Thyroid gland (tissue), 4 donors: Measurements from ENCODE around the gene FRMD4A. TPM values are rescaled to one million over a fixed set of nuclear protein-coding genes. Genes with fewer than 3 reads are reported as not detected.

ENCODE experiments used
- DNase-seq, 2 donors: peaks; one replicate each; pipeline ENCODE4 v3.0.0-alpha.2; 2019
- H3K27ac ChIP-seq, 3 donors: fragments of 200-600 bp; sonication (generic); 1 replicate in 2 of 3; 2 replicates in 1 of 3; pipeline ENCODE4 v1.5.1; 2016 to 2019; ENCODE audit warnings: mild to moderate bottlenecking in 1 of 3, moderate library complexity in 1 of 3
- H3K27me3 ChIP-seq: fragments of 200-600 bp; sonication (generic); one replicate; pipeline ENCODE4 v1.5.1; 2019
- H3K36me3 ChIP-seq, 2 donors: fragments of 200-600 bp; sonication (generic); one replicate each; pipeline ENCODE4 v1.5.1; 2016 to 2019
- H3K4me1 ChIP-seq, 2 donors: fragments of 200-600 bp; sonication (generic); one replicate each; pipeline ENCODE4 v1.5.1; 2017 to 2019
- H3K4me3 ChIP-seq, 3 donors: fragments of 200-600 bp; sonication (generic); replicated peaks in 1 of 3; 1 replicate in 2 of 3; 2 replicates in 1 of 3; pipeline ENCODE4 v1.5.1; 2016; ENCODE audit warnings: mild to moderate bottlenecking in 1 of 3
- H3K9me3 ChIP-seq: fragments of 200-600 bp; sonication (generic); one replicate; pipeline ENCODE4 v1.5.1; 2017
- CTCF ChIP-seq, 6 experiments: fragments of 200-600 bp in 3 of 6; fragments of 450-650 bp in 3 of 6; sonication (generic) in 3 of 6; IDR thresholded peaks; one replicate each; pipeline ENCODE4 v1.5.1; 2016 to 2019; ENCODE audit warnings: antibody characterized with exemption in 6 of 6, mild to moderate bottlenecking in 2 of 6, inconsistent platforms in 1 of 6, moderate library complexity in 1 of 6
- POLR2A ChIP-seq, 2 donors: fragments of 450-650 bp; IDR thresholded peaks; one replicate each; pipeline ENCODE4 v1.6.1; 2017; ENCODE audit warnings: antibody characterized with exemption in 2 of 2, mild to moderate bottlenecking in 2 of 2, moderate library complexity in 1 of 2
- WGBS, 2 donors: methylation state at CpG; one replicate each; pipeline ENCODE4 v1.1.5; 2017; 5-methylcytosine and 5-hydroxymethylcytosine counted together
- intact Hi-C: fragments of 100-400 bp; cut with DNase I; formaldehyde crosslinking; loops from one replicate; pipeline ENCODE4 v1.15.1; 2023
- total RNA-seq, 4 donors: library from RNA; depleted of rRNA; stranded (reverse); fragments of >200 nt; gene quantifications; one replicate each; pipeline ENCODE4 v1.2.3, GENCODE V29; 2016

Gene FRMD4A
- total RNA-seq, 4 donors from 2014 or later, result 10.6 to 18.6 (median 16.3) TPM

- no peak for TF ChIP-seq POLR2A (IDR thresholded peaks at IDR 0.05)
- TF ChIP-seq CTCF (IDR thresholded peaks at IDR 0.05), result no peak
- 63 to 68% methylated on average over 19 of the region's 19 CpGs for WGBS, 2 donors
- Histone ChIP-seq H3K4me3 (no peak overlapping the region), H3K9me3 (no peaks in the 10 kb centered on the region), H3K36me3 (no peaks in the 10 kb centered on the region), H3K27ac (peak overlapping the region in 2 of 3 donors; percentile 18 to 44), H3K4me1 (peaks cover 17 to 29% of the 10 kb centered on the region in 2 donors), H3K27me3 (no peaks in the 10 kb centered on the region)
- DNase-seq, result peak; percentile 35 to 66
- intact Hi-C loops, result no loop called here
Measured at GRCh38 chr10:13820119-13820963, 510.4 kb downstream of the FRMD4A start.

GRCh38 chr10:13816195-13816925 is 514.4 kb downstream of the FRMD4A start:
- intact Hi-C loops, result no loop called here
- WGBS, 2 donors, result 52 to 60% methylated on average over 7 of the region's 7 CpGs

GRCh38 chr10:13815756-13816155 is 515.0 kb downstream of the FRMD4A start:
- TF ChIP-seq POLR2A (IDR thresholded peaks at IDR 0.05) (no peak), CTCF (IDR thresholded peaks at IDR 0.05) (no peak)
- no peaks in the 10 kb centered on the region for H3K9me3 ChIP-seq
- no peak for DNase-seq
- H3K4me1 ChIP-seq, result peaks cover 21 to 34% of the 10 kb centered on the region in 2 donors
- no peak overlapping the region for H3K4me3 ChIP-seq
- no peaks in the 10 kb centered on the region for H3K36me3 ChIP-seq
- H3K27me3 ChIP-seq, result no peaks in the 10 kb centered on the region
- peak overlapping the region; percentile 33 to 59 (median 41) for H3K27ac ChIP-seq
- intact Hi-C loops, result no loop called here

More at GRCh38 chr10:13816195-13816925, 514.4 kb downstream of the FRMD4A start:
- Histone ChIP-seq H3K27me3 (no peaks in the 10 kb centered on the region), H3K27ac (peak overlapping the region; percentile 33 to 59 (median 41)), H3K9me3 (no peaks in the 10 kb centered on the region), H3K4me1 (peaks cover 20 to 32% of the 10 kb centered on the region in 2 donors), H3K36me3 (no peaks in the 10 kb centered on the region), H3K4me3 (no peak overlapping the region)
- TF ChIP-seq CTCF (IDR thresholded peaks at IDR 0.05) (no peak), POLR2A (IDR thresholded peaks at IDR 0.05) (no peak)
- DNase-seq, result peak; percentile 38 to 84

GRCh38 chr10:13813550-13813949 is 517.2 kb downstream of the FRMD4A start:
- no peak for DNase-seq
- Histone ChIP-seq H3K4me1 (peaks cover 35 to 44% of the 10 kb centered on the region in 2 donors), H3K27ac (no peak overlapping the region), H3K36me3 (no peaks in the 10 kb centered on the region), H3K9me3 (no peaks in the 10 kb centered on the region), H3K4me3 (no peak overlapping the region), H3K27me3 (no peaks in the 10 kb centered on the region)
- intact Hi-C loops, result no loop called here
- no peak for TF ChIP-seq POLR2A (IDR thresholded peaks at IDR 0.05)
- TF ChIP-seq CTCF (IDR thresholded peaks at IDR 0.05), result no peak
- 97 to 99% methylated on average over 5 of the region's 5 CpGs for WGBS, 2 donors

GRCh38 chr10:13812804-13813203 is 517.9 kb downstream of the FRMD4A start:
- WGBS, 2 donors, result 95 to 97% methylated on average over 11 of the region's 11 CpGs
- no peak for DNase-seq
- Histone ChIP-seq H3K9me3 (no peaks in the 10 kb centered on the region), H3K27ac (no peak overlapping the region), H3K4me3 (no peak overlapping the region), H3K27me3 (no peaks in the 10 kb centered on the region), H3K4me1 (peaks cover 42 to 51% of the 10 kb centered on the region in 2 donors), H3K36me3 (no peaks in the 10 kb centered on the region)
- no peak for TF ChIP-seq POLR2A (IDR thresholded peaks at IDR 0.05)
- no peak for TF ChIP-seq CTCF (IDR thresholded peaks at IDR 0.05)
- intact Hi-C loops, result no loop called here
